Right lobe of liver (tissue), 4 donors: Measurements from ENCODE around the gene PROX1.

Experiments
- CTCF ChIP-seq, 4 donors: fragments of 200-600 bp in 3 of 4; fragments of 450-650 bp in 1 of 4; IDR thresholded peaks; one replicate each; pipeline versions ENCODE4 v1.5.1 to v1.8.0; 2016 to 2022; ENCODE audit warnings: antibody characterized with exemption in 4 of 4, mild to moderate bottlenecking in 2 of 4
- POLR2A ChIP-seq: fragments of 450-650 bp; IDR thresholded peaks from one replicate; pipeline ENCODE4 v1.6.1; 2017; ENCODE audit warnings: antibody characterized with exemption, mild to moderate bottlenecking
- donor health status: DM: no; HTN: no; CAD: no.
- donor health status: DM: no; HTN: no; CAD: no.
- donor health status: DM: no; HTN: yes; CAD: no.

GRCh38 chr1:213938776-213939175 is 49.0 kb upstream of the PROX1 start:
- TF ChIP-seq CTCF (IDR thresholded peaks at IDR 0.05) (no peak), POLR2A (no peak)
